Adipocyte (in vitro differentiated cells): ENCODE measurements around the gene C14orf132.

ENCODE experiments used
- DNase-seq: peaks from one replicate; pipeline ENCODE4 v3.0.0-alpha.2; 2015; ENCODE audit warnings: low read depth
- H3K27me3 ChIP-seq: replicated peaks from 2 replicates; pipeline ENCODE4 v1.7.0; 2013; ENCODE audit warnings: mild to moderate bottlenecking, low read length, moderate library complexity; ENCODE audit not compliant: control insufficient read depth, insufficient read depth
- H3K36me3 ChIP-seq: 2 replicates; pipeline ENCODE4 v1.7.0; 2013; ENCODE audit warnings: low read length, mild to moderate bottlenecking, moderate library complexity; ENCODE audit not compliant: control insufficient read depth, insufficient read depth, severe bottlenecking
- H3K4me1 ChIP-seq: 2 replicates; pipeline ENCODE4 v1.7.0; 2013; ENCODE audit warnings: mild to moderate bottlenecking, low read length, moderate library complexity; ENCODE audit not compliant: control insufficient read depth, insufficient read depth
- H3K4me3 ChIP-seq: 2 replicates; pipeline ENCODE4 v1.7.0; 2013; ENCODE audit warnings: mild to moderate bottlenecking, low read length, moderate library complexity
- H3K9ac ChIP-seq: 2 replicates; pipeline ENCODE4 v1.7.0; 2013; ENCODE audit warnings: mild to moderate bottlenecking, low read length, moderate library complexity
- H3K9me3 ChIP-seq: 2 replicates; pipeline ENCODE4 v1.7.0; 2013; ENCODE audit warnings: mild to moderate bottlenecking, low read length, moderate library complexity; ENCODE audit not compliant: control insufficient read depth

The C14orf132 gene

GRCh38 chr14:96054661-96055060 is 15.5 kb downstream of the C14orf132 start:
- Histone ChIP-seq H3K36me3 (no peaks in the 10 kb centered on the region), H3K9ac (no peak overlapping the region), H3K27me3 (no peaks in the 10 kb centered on the region), H3K4me3 (no peak overlapping the region), H3K4me1 (peaks cover 19% of the 10 kb centered on the region), H3K9me3 (no peaks in the 10 kb centered on the region)
- DNase-seq: no peak

- peaks cover 19% of the 10 kb centered on the region for H3K4me1 ChIP-seq
- no peak for DNase-seq
- no peaks in the 10 kb centered on the region for H3K36me3 ChIP-seq
- no peaks in the 10 kb centered on the region for H3K9me3 ChIP-seq
- no peak overlapping the region for H3K9ac ChIP-seq
- no peak overlapping the region for H3K4me3 ChIP-seq
- H3K27me3 ChIP-seq: no peaks in the 10 kb centered on the region
Observed at GRCh38 chr14:96055065-96055752, 16.0 kb downstream of the C14orf132 start.

GRCh38 chr14:96055753-96056508 is 16.8 kb downstream of the C14orf132 start:
- Histone ChIP-seq H3K9me3 (no peaks in the 10 kb centered on the region), H3K4me3 (no peak overlapping the region), H3K27me3 (no peaks in the 10 kb centered on the region), H3K36me3 (no peaks in the 10 kb centered on the region), H3K4me1 (peaks cover 19% of the 10 kb centered on the region), H3K9ac (no peak overlapping the region)
- DNase-seq: no peak

- H3K27me3 ChIP-seq: no peaks in the 10 kb centered on the region
- no peak for DNase-seq
- H3K36me3 ChIP-seq: no peaks in the 10 kb centered on the region
- no peak overlapping the region for H3K9ac ChIP-seq
- H3K4me1 ChIP-seq: peaks cover 19% of the 10 kb centered on the region
- H3K9me3 ChIP-seq: no peaks in the 10 kb centered on the region
- no peak overlapping the region for H3K4me3 ChIP-seq
Observed at GRCh38 chr14:96056509-96057422, 17.6 kb downstream of the C14orf132 start.

- Histone ChIP-seq H3K27me3 (no peaks in the 10 kb centered on the region), H3K36me3 (no peaks in the 10 kb centered on the region), H3K9ac (no peak overlapping the region), H3K9me3 (no peaks in the 10 kb centered on the region), H3K4me1 (peaks cover 19% of the 10 kb centered on the region), H3K4me3 (no peak overlapping the region)
- DNase-seq: no peak
Observed at GRCh38 chr14:96057738-96058137, 18.6 kb downstream of the C14orf132 start.

GRCh38 chr14:96058576-96059200 is 19.5 kb downstream of the C14orf132 start:
- Histone ChIP-seq H3K9me3 (no peaks in the 10 kb centered on the region), H3K9ac (no peak overlapping the region), H3K36me3 (no peaks in the 10 kb centered on the region), H3K4me1 (peaks cover 16% of the 10 kb centered on the region), H3K27me3 (no peaks in the 10 kb centered on the region), H3K4me3 (no peak overlapping the region)
- no peak for DNase-seq

GRCh38 chr14:96059519-96060135 is 20.5 kb downstream of the C14orf132 start:
- H3K4me1 ChIP-seq: peaks cover 8% of the 10 kb centered on the region
- no peak overlapping the region for H3K4me3 ChIP-seq
- DNase-seq: no peak
- no peak overlapping the region for H3K9ac ChIP-seq
- H3K9me3 ChIP-seq: no peaks in the 10 kb centered on the region
- no peaks in the 10 kb centered on the region for H3K36me3 ChIP-seq
- no peaks in the 10 kb centered on the region for H3K27me3 ChIP-seq

GRCh38 chr14:96060186-96060933 is 21.2 kb downstream of the C14orf132 start:
- H3K4me3 ChIP-seq: no peak overlapping the region
- H3K27me3 ChIP-seq: no peaks in the 10 kb centered on the region
- no peak overlapping the region for H3K9ac ChIP-seq
- no peaks in the 10 kb centered on the region for H3K36me3 ChIP-seq
- H3K4me1 ChIP-seq: peaks cover under 1% of the 10 kb centered on the region
- no peak for DNase-seq
- H3K9me3 ChIP-seq: no peaks in the 10 kb centered on the region

- Histone ChIP-seq H3K9me3 (no peaks in the 10 kb centered on the region), H3K36me3 (no peaks in the 10 kb centered on the region), H3K9ac (no peak overlapping the region), H3K27me3 (no peaks in the 10 kb centered on the region), H3K4me3 (no peak overlapping the region), H3K4me1 (no peaks in the 10 kb centered on the region)
- no peak for DNase-seq
Observed at GRCh38 chr14:96062010-96062409, 22.8 kb downstream of the C14orf132 start.

GRCh38 chr14:96062506-96062905 is 23.3 kb downstream of the C14orf132 start:
- Histone ChIP-seq H3K4me1 (no peaks in the 10 kb centered on the region), H3K9ac (no peak overlapping the region), H3K9me3 (no peaks in the 10 kb centered on the region), H3K27me3 (no peaks in the 10 kb centered on the region), H3K4me3 (no peak overlapping the region), H3K36me3 (no peaks in the 10 kb centered on the region)
- DNase-seq: no peak
